SK-N-SH (cell line): ENCODE measurements around the gene NOL4L. TPM values are rescaled to one million over a fixed set of nuclear protein-coding genes. Genes with fewer than 3 reads are reported as not detected.

Experiments
- CTCF ChIA-PET: fragments of 300-600, 350-600 bp; formaldehyde crosslinking; extraction: SDS; loops from one replicate; lab custom pipeline; 2021; lab: Yijun Ruan, JAX
- POLR2A ChIA-PET: fragments of 350-600 bp; sonication (Branson Sonifier 250); formaldehyde crosslinking; extraction: SDS; loops from one replicate; lab custom pipeline; 2020; ENCODE audit warnings: antibody characterized with exemption, inconsistent platforms; lab: Yijun Ruan, JAX
- DNase-seq: peaks from one replicate; pipeline ENCODE4 v3.0.0; 2012
- H2AFZ ChIP-seq: fragments of 200-600 bp; sonication (generic); 2 replicates; pipeline ENCODE4 v1.8.1; 2016; ENCODE audit warnings: antibody characterized with exemption, mild to moderate bottlenecking, low read depth
- H3F3A ChIP-seq: fragments of 200-600 bp; sonication (generic); replicated peaks from 2 replicates; pipeline ENCODE3; 2016; ENCODE audit warnings: antibody characterized with exemption, mild to moderate bottlenecking; ENCODE audit not compliant: insufficient read depth
- H3K27ac ChIP-seq, 2 experiments: fragments of 200-500 bp in 1 of 2; fragments of 200-600 bp in 1 of 2; sonication (Bioruptor generic) in 1 of 2; sonication (generic), shearing (Covaris generic) in 1 of 2; 2 replicates each; pipeline versions ENCODE4 v1.5.1 to v1.6.1; 2014 to 2016; ENCODE audit warnings: low read depth in 2 of 2, inconsistent platforms in 1 of 2, low read length in 1 of 2, mild to moderate bottlenecking in 1 of 2, mixed read lengths in 1 of 2
- H3K27me3 ChIP-seq: fragments of 200-600 bp; sonication (generic), shearing (Covaris generic); 2 replicates; pipeline ENCODE4 v1.6.1; 2016; ENCODE audit warnings: mixed run types; ENCODE audit not compliant: insufficient read depth
- H3K36me3 ChIP-seq, 2 experiments: fragments of 200-500 bp in 1 of 2; fragments of 200-600 bp in 1 of 2; sonication (Bioruptor generic) in 1 of 2; sonication (generic) in 1 of 2; replicated peaks in 1 of 2; 2 replicates each; pipeline versions ENCODE3 to v1.5.1; 2014 to 2016; ENCODE audit warnings: low read length in 1 of 2, mild to moderate bottlenecking in 1 of 2; ENCODE audit not compliant: insufficient read depth in 2 of 2, control insufficient read depth in 1 of 2
- H3K4me1 ChIP-seq, 2 experiments: fragments of 200-500 bp in 1 of 2; fragments of 200-600 bp in 1 of 2; sonication (Bioruptor generic) in 1 of 2; sonication (generic), shearing (Covaris generic) in 1 of 2; 2 replicates each; pipeline versions ENCODE4 v1.5.1 to v1.6.1; 2014 to 2016; ENCODE audit warnings: low read depth in 1 of 2, low read length in 1 of 2, mixed run types in 1 of 2; ENCODE audit not compliant: insufficient read depth in 2 of 2, control insufficient read depth in 1 of 2
- H3K4me2 ChIP-seq: fragments of 200-600 bp; sonication (generic), shearing (Covaris generic); 2 replicates; pipeline ENCODE4 v1.6.1; 2017; ENCODE audit warnings: mixed run types
- H3K4me3 ChIP-seq, 2 experiments: fragments of 200-500 bp in 1 of 2; fragments of 200-600 bp in 1 of 2; sonication (Bioruptor generic) in 1 of 2; sonication (generic), shearing (Covaris generic) in 1 of 2; 2 replicates each; pipeline versions ENCODE4 v1.5.1 to v1.8.1; 2014 to 2016; ENCODE audit warnings: low read depth in 2 of 2, inconsistent platforms in 1 of 2, low read length in 1 of 2, mild to moderate bottlenecking in 1 of 2, mixed read lengths in 1 of 2, moderate library complexity in 1 of 2
- H3K79me2 ChIP-seq: fragments of 200-600 bp; sonication (generic); 2 replicates; pipeline ENCODE4 v1.8.1; 2017; ENCODE audit warnings: mild to moderate bottlenecking; ENCODE audit not compliant: insufficient read depth
- H3K9ac ChIP-seq: fragments of 200-600 bp; sonication (generic); 2 replicates; pipeline ENCODE4 v1.6.1; 2017; ENCODE audit warnings: mixed run types
- H3K9me2 ChIP-seq: fragments of 200-600 bp; sonication (generic); 2 replicates; pipeline ENCODE4 v1.6.1; 2017; ENCODE audit warnings: mixed run types
- H3K9me3 ChIP-seq: fragments of 200-600 bp; sonication (generic); 2 replicates; pipeline ENCODE4 v1.6.1; 2017; ENCODE audit warnings: mixed run types, mild to moderate bottlenecking, moderate library complexity
- H4K20me1 ChIP-seq: fragments of 200-600 bp; sonication (generic); 2 replicates; pipeline ENCODE4 v1.6.1; 2017; ENCODE audit warnings: mild to moderate bottlenecking, mixed run types; ENCODE audit not compliant: insufficient read depth
- CHD2 ChIP-seq: fragments of 150-350 bp; IDR thresholded peaks from 2 replicates; pipeline ENCODE4 v1.6.1; 2018; ENCODE audit warnings: low read length; ENCODE audit not compliant: partially characterized antibody
- CTCF ChIP-seq: fragments of 200-600 bp; sonication (generic); IDR thresholded peaks from 2 replicates; pipeline ENCODE4 v1.6.1; 2017; ENCODE audit warnings: antibody characterized with exemption, mild to moderate bottlenecking, moderate library complexity
- ELF1 ChIP-seq: IDR thresholded peaks from 2 replicates; pipeline ENCODE4 v1.4.0; 2012
- EP300 ChIP-seq, 2 experiments: IDR thresholded peaks; 2 replicates each; pipeline versions ENCODE4 v1.4.0 to v1.6.1; 2012; ENCODE audit warnings: borderline replicate concordance in 1 of 2, low read depth in 1 of 2, low read length in 1 of 2
- EZH2phosphoT487 ChIP-seq: fragments of 200-600 bp; sonication (generic); IDR thresholded peaks from 2 replicates; pipeline ENCODE4 v1.6.1; 2017; ENCODE audit warnings: low read depth, mixed run types, mild to moderate bottlenecking, antibody characterized with exemption, moderate library complexity, borderline replicate concordance
- FOSL2 ChIP-seq: IDR thresholded peaks from 2 replicates; pipeline ENCODE4 v1.4.0; 2012; ENCODE audit warnings: low read depth, mild to moderate bottlenecking, moderate library complexity, borderline replicate concordance
- FOXM1 ChIP-seq: IDR thresholded peaks from 2 replicates; pipeline ENCODE4 v1.4.0; 2012; ENCODE audit warnings: low read depth, mild to moderate bottlenecking
- GABPA ChIP-seq: IDR thresholded peaks from 2 replicates; pipeline ENCODE4 v1.4.0; 2012; ENCODE audit warnings: low read depth, mild to moderate bottlenecking
- GATA2 ChIP-seq: sonication (generic); formaldehyde crosslinking; IDR thresholded peaks from 2 replicates; pipeline ENCODE4 v1.5.0; 2020; ENCODE audit warnings: mild to moderate bottlenecking, missing genetic modification reagents
- JUND ChIP-seq: IDR thresholded peaks from 2 replicates; pipeline ENCODE4 v1.4.0; 2012
- MEF2A ChIP-seq: IDR thresholded peaks from 2 replicates; pipeline ENCODE4 v1.4.0; 2012; ENCODE audit warnings: low read depth, borderline replicate concordance
- MXI1 ChIP-seq: IDR thresholded peaks from 2 replicates; pipeline ENCODE4 v1.6.1; 2012; ENCODE audit warnings: mild to moderate bottlenecking, low read depth, low read length, improper control_type of control experiment
- PBX3 ChIP-seq: IDR thresholded peaks from 2 replicates; pipeline ENCODE4; 2012
- POLR2AphosphoS5 ChIP-seq: IDR thresholded peaks from 2 replicates; pipeline ENCODE4 v1.6.1; 2012; ENCODE audit warnings: low read depth, low read length
- RXRA ChIP-seq: IDR thresholded peaks from 2 replicates; pipeline ENCODE4 v1.4.0; 2012; ENCODE audit warnings: low read depth, mild to moderate bottlenecking, borderline replicate concordance
- TCF12 ChIP-seq: IDR thresholded peaks from 2 replicates; pipeline ENCODE4 v1.4.0; 2012
- USF1 ChIP-seq: IDR thresholded peaks from 2 replicates; pipeline ENCODE4 v1.4.0; 2012; ENCODE audit warnings: low read depth, borderline replicate concordance
- WGBS: methylation state at CpG from one replicate; pipeline ENCODE4 v1.1.6; 2017; ENCODE audit warnings: low lambda C conversion rate; 5-methylcytosine and 5-hydroxymethylcytosine counted together
- polyA plus RNA-seq, 3 experiments: library from polyadenylated mRNA; depleted of rRNA; stranded (reverse); fragments of >200 nt; gene quantifications; 2 replicates each; pipeline ENCODE4 v1.2.3, GENCODE V29; 2012

Gene NOL4L
- polyA plus RNA-seq, 1 of the 3 experiments (the other 2 are of a cell fraction): 14.3 TPM

- no peaks in the 10 kb centered on the region for H3F3A ChIP-seq
- H3K4me3 ChIP-seq: no peak overlapping the region
- H3K4me1 ChIP-seq: peaks cover 0 to 100% of the 10 kb centered on the region in 2 experiments; a peak in 2 of 4 replicates
- TF ChIP-seq GATA2 (CRISPR knock-in tag) (no peak), PBX3 (no peak), POLR2AphosphoS5 (no peak), EP300 (IDR thresholded peaks at IDR 0.05; ENCODE audit: borderline replicate concordance in 1 of 2, low read depth in 1 of 2, low read length in 1 of 2) (no peak), FOSL2 (no peak), MEF2A (no peak), MXI1 (no peak), TCF12 (no peak), CHD2 (no peak), EZH2phosphoT487 (no peak), USF1 (no peak), RXRA (no peak)
- peaks cover 19% of the 10 kb centered on the region for H4K20me1 ChIP-seq
- ChIA-PET CTCF (interaction anchor here (0.8 to 1.9 kb wide), 6 partner anchors 10 to 331 kb away, joined by 3 to 8 read pairs (median 5); no protein-coding TSS in a partner anchor), POLR2A (no interaction called here)
- no peaks in the 10 kb centered on the region for H3K9me2 ChIP-seq
- no peaks in the 10 kb centered on the region for H3K9me3 ChIP-seq
- peak overlapping the region in 1 of 2 experiments; percentile 98; a peak in 2 of 4 replicates for H3K27ac ChIP-seq
- no peak overlapping the region for H3K9ac ChIP-seq
- DNase-seq: no peak
- peaks cover 7 to 76% of the 10 kb centered on the region in 2 experiments for H3K36me3 ChIP-seq
- no peaks in the 10 kb centered on the region for H3K27me3 ChIP-seq
- H3K79me2 ChIP-seq: peaks cover 20% of the 10 kb centered on the region; the same call in 1 of the 2 replicates
- no peak overlapping the region for H3K4me2 ChIP-seq
- WGBS: 93% methylated on average over 6 of the region's 8 CpGs
- H2AFZ ChIP-seq: no peak overlapping the region
These were observed 133.8 kb downstream of the NOL4L start for GRCh38 chr20:32451340-32451681.

GRCh38 chr20:32450484-32451061, 134.6 kb downstream of the NOL4L start:
- 89% methylated on average over 7 of the region's 9 CpGs for WGBS
- peaks cover 15% of the 10 kb centered on the region; the same call in 1 of the 2 replicates for H4K20me1 ChIP-seq

More at GRCh38 chr20:32450484-32451061, 134.6 kb downstream of the NOL4L start:
- Histone ChIP-seq H3K4me2 (no peak overlapping the region), H3K36me3 (peaks cover 7 to 74% of the 10 kb centered on the region in 2 experiments), H3K9me2 (no peaks in the 10 kb centered on the region), H3F3A (no peaks in the 10 kb centered on the region), H3K4me3 (no peak overlapping the region), H2AFZ (no peak overlapping the region), H3K79me2 (peaks cover 13% of the 10 kb centered on the region; the same call in 1 of the 2 replicates), H3K9ac (no peak overlapping the region), H3K4me1 (peaks cover 0 to 100% of the 10 kb centered on the region in 2 experiments; a peak in 2 of 4 replicates), H3K27ac (peak overlapping the region in 1 of 2 experiments; percentile 98; a peak in 2 of 4 replicates), H3K9me3 (no peaks in the 10 kb centered on the region), H3K27me3 (no peaks in the 10 kb centered on the region)
- TF ChIP-seq EZH2phosphoT487 (no peak), FOXM1 (no peak), ELF1 (no peak), GABPA (no peak), TCF12 (no peak), JUND (no peak), CTCF (no peak)
- ChIA-PET CTCF (interaction anchor here (0.6 to 1.9 kb wide), 8 partner anchors 9 to 190 kb away, joined by 3 to 6 read pairs (median 4); no protein-coding TSS in a partner anchor), POLR2A (interaction anchor here (0.5 to 2.0 kb wide), 7 partner anchors 33 to 341 kb away, joined by 3 to 11 read pairs (median 3); partner anchors contain the start of gene ASXL1)
- no peak for DNase-seq
